Tibial artery (tissue), 4 donors: Measurements from ENCODE around the gene RASGRF1.

Experiments
- DNase-seq, 2 donors: peaks; one replicate each; pipeline ENCODE4 v3.0.0-alpha.2; 2019
- H3K27ac ChIP-seq, 2 donors: fragments of 200-600 bp; sonication (generic) in 1 of 2; 1 replicate in 1 of 2; 2 replicates in 1 of 2; pipeline ENCODE4 v1.5.1; 2018 to 2019; ENCODE audit warnings: mild to moderate bottlenecking in 1 of 2
- H3K27me3 ChIP-seq, 2 donors: fragments of 200-600 bp; sonication (generic) in 1 of 2; one replicate each; pipeline versions ENCODE4 v1.5.1 to v1.6.0; 2016 to 2019
- H3K36me3 ChIP-seq, 3 donors: fragments of 200-600 bp; sonication (generic) in 2 of 3; one replicate each; pipeline ENCODE4 v1.5.1; 2016 to 2019; ENCODE audit warnings: mild to moderate bottlenecking in 2 of 3
- H3K4me1 ChIP-seq, 4 donors: fragments of 200-600 bp; sonication (generic) in 2 of 4; 1 replicate in 3 of 4; 2 replicates in 1 of 4; pipeline ENCODE4 v1.5.1; 2016 to 2019
- H3K4me3 ChIP-seq, 2 donors: fragments of 200-600 bp; sonication (generic) in 1 of 2; 1 replicate in 1 of 2; 2 replicates in 1 of 2; pipeline ENCODE4 v1.5.1; 2018 to 2019; ENCODE audit warnings: mild to moderate bottlenecking in 2 of 2
- H3K9me3 ChIP-seq, 3 donors: fragments of 200-600 bp; sonication (generic) in 1 of 3; one replicate each; pipeline ENCODE4 v1.5.1; 2016 to 2019
- intact Hi-C: fragments of 100-400 bp; cut with DNase I; formaldehyde crosslinking; loops from one replicate; pipeline ENCODE4 v1.15.0; 2023; ENCODE audit warnings: low total_unique reads
- TF ChIP-seq, protein P1 (sequence below), 2 experiments: fragments of 200-600 bp in 1 of 2; fragments of 450-650 bp in 1 of 2; IDR thresholded peaks; one replicate each; pipeline ENCODE4 v1.5.1; 2017 to 2019; ENCODE audit warnings: antibody characterized with exemption in 2 of 2, mild to moderate bottlenecking in 1 of 2, moderate library complexity in 1 of 2

RASGRF1 gene

DNA sequence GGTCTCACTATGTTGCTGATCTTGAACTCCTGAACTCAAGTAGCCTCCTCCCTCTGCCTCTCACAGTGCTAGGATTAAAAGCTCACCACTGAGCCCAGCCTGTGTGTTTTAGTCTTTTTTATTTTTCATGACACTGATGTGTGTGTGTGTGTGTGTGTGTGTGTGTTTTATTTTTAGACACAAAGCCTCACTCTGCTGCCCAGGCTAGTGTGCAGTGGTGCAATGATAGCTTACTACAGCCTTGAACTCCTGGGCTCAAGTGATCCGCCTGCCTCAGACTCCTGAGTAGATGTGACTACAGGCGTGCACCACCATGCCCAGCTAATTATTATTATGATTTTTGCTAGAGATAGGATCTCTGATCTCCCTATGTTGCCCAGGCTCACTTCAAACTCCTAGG lies 122.5 kb downstream of the RASGRF1 start:
- Histone ChIP-seq H3K36me3 (no peaks in the 10 kb centered on the region), H3K4me3 (no peak overlapping the region), H3K9me3 (no peaks in the 10 kb centered on the region), H3K4me1 (peaks cover 0 to 16% (median 4%) of the 10 kb centered on the region in 4 donors), H3K27me3 (no peaks in the 10 kb centered on the region), H3K27ac (no peak overlapping the region)
- TF ChIP-seq, protein P1, sequence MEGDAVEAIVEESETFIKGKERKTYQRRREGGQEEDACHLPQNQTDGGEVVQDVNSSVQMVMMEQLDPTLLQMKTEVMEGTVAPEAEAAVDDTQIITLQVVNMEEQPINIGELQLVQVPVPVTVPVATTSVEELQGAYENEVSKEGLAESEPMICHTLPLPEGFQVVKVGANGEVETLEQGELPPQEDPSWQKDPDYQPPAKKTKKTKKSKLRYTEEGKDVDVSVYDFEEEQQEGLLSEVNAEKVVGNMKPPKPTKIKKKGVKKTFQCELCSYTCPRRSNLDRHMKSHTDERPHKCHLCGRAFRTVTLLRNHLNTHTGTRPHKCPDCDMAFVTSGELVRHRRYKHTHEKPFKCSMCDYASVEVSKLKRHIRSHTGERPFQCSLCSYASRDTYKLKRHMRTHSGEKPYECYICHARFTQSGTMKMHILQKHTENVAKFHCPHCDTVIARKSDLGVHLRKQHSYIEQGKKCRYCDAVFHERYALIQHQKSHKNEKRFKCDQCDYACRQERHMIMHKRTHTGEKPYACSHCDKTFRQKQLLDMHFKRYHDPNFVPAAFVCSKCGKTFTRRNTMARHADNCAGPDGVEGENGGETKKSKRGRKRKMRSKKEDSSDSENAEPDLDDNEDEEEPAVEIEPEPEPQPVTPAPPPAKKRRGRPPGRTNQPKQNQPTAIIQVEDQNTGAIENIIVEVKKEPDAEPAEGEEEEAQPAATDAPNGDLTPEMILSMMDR (IDR thresholded peaks at IDR 0.05): no peak
- no peak for DNase-seq
- intact Hi-C loops: no loop called here

- Histone ChIP-seq H3K9me3 (no peaks in the 10 kb centered on the region), H3K4me3 (no peak overlapping the region)
Observed at GRCh38 chr15:78960308-78960707, 130.3 kb downstream of the RASGRF1 start.

GRCh38 chr15:78959360-78959759 lies 131.2 kb downstream of the RASGRF1 start:
- Histone ChIP-seq H3K4me3 (no peak overlapping the region), H3K4me1 (no peaks in the 10 kb centered on the region), H3K27ac (no peak overlapping the region), H3K9me3 (no peaks in the 10 kb centered on the region), H3K36me3 (no peaks in the 10 kb centered on the region), H3K27me3 (no peaks in the 10 kb centered on the region)
- no peak for DNase-seq
- TF ChIP-seq, protein P1 (IDR thresholded peaks at IDR 0.05): no peak
- intact Hi-C loops: no loop called here

More at GRCh38 chr15:78960308-78960707, 130.3 kb downstream of the RASGRF1 start:
- Histone ChIP-seq H3K36me3 (no peaks in the 10 kb centered on the region), H3K27me3 (no peaks in the 10 kb centered on the region), H3K27ac (no peak overlapping the region), H3K4me1 (no peaks in the 10 kb centered on the region)
- DNase-seq: no peak
- intact Hi-C loops: no loop called here
- TF ChIP-seq, protein P1 (IDR thresholded peaks at IDR 0.05): no peak

GRCh38 chr15:78957416-78958093 lies 133.0 kb downstream of the RASGRF1 start:
- intact Hi-C loops: no loop called here
- no peak overlapping the region for H3K4me3 ChIP-seq
- H3K36me3 ChIP-seq: no peaks in the 10 kb centered on the region
- DNase-seq: no peak
- no peak overlapping the region for H3K27ac ChIP-seq
- TF ChIP-seq, protein P1 (IDR thresholded peaks at IDR 0.05): no peak
- no peaks in the 10 kb centered on the region for H3K4me1 ChIP-seq
- no peaks in the 10 kb centered on the region for H3K27me3 ChIP-seq
- no peaks in the 10 kb centered on the region for H3K9me3 ChIP-seq

DNA sequence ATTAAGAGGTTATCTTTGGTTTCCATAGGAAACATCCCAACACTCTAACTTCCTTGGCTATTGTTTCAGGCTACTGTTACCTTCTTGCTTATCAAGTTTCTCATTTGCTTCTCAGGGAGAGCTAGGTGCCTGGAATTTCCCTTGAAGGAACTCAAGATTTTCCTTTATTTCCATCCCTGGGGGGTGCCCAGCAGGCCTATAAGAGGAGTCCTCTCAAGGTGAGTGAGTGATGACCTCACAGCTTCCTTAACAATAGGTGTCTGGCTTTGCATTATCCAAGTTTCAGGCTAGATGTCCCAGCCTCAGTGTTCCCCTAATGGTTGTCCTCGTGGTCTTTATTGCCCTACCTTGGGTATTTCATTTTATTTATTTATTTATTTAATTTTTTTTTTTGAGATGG lies 133.6 kb downstream of the RASGRF1 start:
- H3K27ac ChIP-seq: no peak overlapping the region
- DNase-seq: no peak
- no peaks in the 10 kb centered on the region for H3K27me3 ChIP-seq
- intact Hi-C loops: no loop called here
- H3K4me1 ChIP-seq: no peaks in the 10 kb centered on the region
- TF ChIP-seq, protein P1 (IDR thresholded peaks at IDR 0.05): no peak
- no peak overlapping the region for H3K4me3 ChIP-seq
- H3K36me3 ChIP-seq: no peaks in the 10 kb centered on the region
- no peaks in the 10 kb centered on the region for H3K9me3 ChIP-seq
